ENCODE measurements around the gene GNG12. TPM values are rescaled to one million over a fixed set of nuclear protein-coding genes. Genes with fewer than 3 reads are reported as not detected.

Gene GNG12
- total and polyA plus RNA-seq, 9 of the 15 experiments (the other 6 are each of a cell fraction or from before 2014, with no cell fraction given), result 2.6 to 6.0 (median 4.1) TPM

GRCh38 chr1:67749844-67750690 lies 83.2 kb downstream of the GNG12 start (continued):
- no peak for TF ChIP-seq ETV5 (CRISPR knock-in tag; IDR thresholded peaks at IDR 0.05; ENCODE audit: low read depth)
- TF ChIP-seq PPARD (CRISPR knock-in tag; IDR thresholded peaks at IDR 0.05), result no peak
- 0 out of 2 replicates have a peak, but pooled peaks have one; percentile 28 for TF ChIP-seq ZNF175 (CRISPR knock-in tag; IDR thresholded peaks at IDR 0.05; ENCODE audit: low read depth)
- no peak for TF ChIP-seq TBP (optimal IDR thresholded peaks at IDR 0.05; ENCODE audit: low read depth, low read length)
- no peak for TF ChIP-seq LEF1 (IDR thresholded peaks at IDR 0.05)
- 0 out of 2 replicates have a peak, but pooled peaks have one; percentile 22 for TF ChIP-seq PYGO2 (tag; IDR thresholded peaks at IDR 0.05)
- no peak for TF ChIP-seq E2F8 (IDR thresholded peaks at IDR 0.05; ENCODE audit: low read depth, partially characterized antibody)
- TF ChIP-seq ZBTB34 (CRISPR knock-in tag; IDR thresholded peaks at IDR 0.05), result no peak
- TF ChIP-seq MAFG (tag; conservative IDR thresholded peaks at IDR 0.05), result peak; percentile 88
- TF ChIP-seq PURB (CRISPR knock-in tag; IDR thresholded peaks at IDR 0.05; ENCODE audit: low read depth), result no peak
- TF ChIP-seq MAFK (IDR thresholded peaks at IDR 0.05; ENCODE audit: low read length), result peak; percentile 66
- TF ChIP-seq ZNF384 (IDR thresholded peaks at IDR 0.05; ENCODE audit: low read depth, low read length), result no peak
- no peak for TF ChIP-seq KDM1A (IDR thresholded peaks at IDR 0.05)
- TF ChIP-seq LCOR (CRISPR knock-in tag; IDR thresholded peaks at IDR 0.05), result no peak
- no peak for TF ChIP-seq ZHX1 (conservative IDR thresholded peaks at IDR 0.05; ENCODE audit: low read length)
- no peak for TF ChIP-seq E2F3 (CRISPR knock-in tag; IDR thresholded peaks at IDR 0.05)
- TF ChIP-seq MTF1 (CRISPR knock-in tag; IDR thresholded peaks at IDR 0.05; ENCODE audit: borderline replicate concordance), result no peak
- TF ChIP-seq DPF2 (IDR thresholded peaks at IDR 0.05), result peak; percentile 49; the same call in 1 of the 2 replicates
- no peak for TF ChIP-seq TRIM24 (IDR thresholded peaks at IDR 0.05)
- TF ChIP-seq POLR2G (IDR thresholded peaks at IDR 0.05; ENCODE audit: low read depth, low read length), result no peak
- TF ChIP-seq, protein P1, sequence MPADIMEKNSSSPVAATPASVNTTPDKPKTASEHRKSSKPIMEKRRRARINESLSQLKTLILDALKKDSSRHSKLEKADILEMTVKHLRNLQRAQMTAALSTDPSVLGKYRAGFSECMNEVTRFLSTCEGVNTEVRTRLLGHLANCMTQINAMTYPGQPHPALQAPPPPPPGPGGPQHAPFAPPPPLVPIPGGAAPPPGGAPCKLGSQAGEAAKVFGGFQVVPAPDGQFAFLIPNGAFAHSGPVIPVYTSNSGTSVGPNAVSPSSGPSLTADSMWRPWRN (IDR thresholded peaks at IDR 0.05; ENCODE audit: low read depth), result no peak
- no peak for TF ChIP-seq ZNF354B (CRISPR knock-in tag; IDR thresholded peaks at IDR 0.05)

Data from K562 (cell line).